H9 (cell line): ENCODE results near the gene MLC1. TPM values are rescaled to one million over a fixed set of nuclear protein-coding genes. Genes with fewer than 3 reads are reported as not detected.

Source experiments
- DNase-seq: peaks from one replicate; pipeline ENCODE4 v3.0.0-alpha.2; 2017
- H2AFZ ChIP-seq: one replicate; pipeline ENCODE4 v1.6.1; 2013; ENCODE audit warnings: mild to moderate bottlenecking, low read length, control low read depth, moderate library complexity
- H2AK5ac ChIP-seq: 2 replicates; pipeline ENCODE4 v1.6.1; 2013; ENCODE audit warnings: low read length, control low read depth, mixed read lengths; ENCODE audit not compliant: insufficient read length
- H2BK120ac ChIP-seq: one replicate; pipeline ENCODE4 v1.6.1; 2013; ENCODE audit warnings: low read depth, mild to moderate bottlenecking, low read length, control low read depth, inconsistent platforms; ENCODE audit not compliant: poor library complexity, severe bottlenecking
- H2BK12ac ChIP-seq: 2 replicates; pipeline ENCODE4 v1.6.1; 2013; ENCODE audit warnings: low read length, control low read depth, mixed read lengths, low read depth; ENCODE audit not compliant: insufficient read length
- H2BK15ac ChIP-seq: 2 replicates; pipeline ENCODE4 v1.6.1; 2013; ENCODE audit warnings: low read depth, low read length, control low read depth
- H2BK20ac ChIP-seq: one replicate; pipeline ENCODE4 v1.6.1; 2013; ENCODE audit warnings: low read depth, mild to moderate bottlenecking, low read length, control low read depth, inconsistent platforms; ENCODE audit not compliant: poor library complexity, severe bottlenecking
- H2BK5ac ChIP-seq: 2 replicates; pipeline ENCODE4 v1.6.1; 2013; ENCODE audit warnings: low read length, control low read depth, mixed read lengths; ENCODE audit not compliant: insufficient read length
- H3K14ac ChIP-seq: 2 replicates; pipeline ENCODE4 v1.6.1; 2013; ENCODE audit warnings: low read length, control low read depth; ENCODE audit not compliant: insufficient read depth
- H3K18ac ChIP-seq: 2 replicates; pipeline ENCODE4 v1.6.1; 2013; ENCODE audit warnings: low read depth, mild to moderate bottlenecking, mixed read lengths, low read length, control low read depth; ENCODE audit not compliant: insufficient read length
- H3K23ac ChIP-seq: 2 replicates; pipeline ENCODE4 v1.6.1; 2013; ENCODE audit warnings: low read length, control low read depth, mixed read lengths, low read depth; ENCODE audit not compliant: insufficient read length
- H3K23me2 ChIP-seq: 2 replicates; pipeline ENCODE4 v1.6.1; 2013; ENCODE audit warnings: low read depth, mild to moderate bottlenecking, mixed read lengths, low read length, control low read depth; ENCODE audit not compliant: insufficient read length, poor library complexity, severe bottlenecking
- H3K27ac ChIP-seq: 2 replicates; pipeline ENCODE4 v1.5.1; 2013; ENCODE audit warnings: low read length, control low read depth, mixed read lengths, low read depth; ENCODE audit not compliant: insufficient read length
- H3K27me3 ChIP-seq: 2 replicates; pipeline ENCODE4 v1.6.1; 2013; ENCODE audit warnings: low read length, control low read depth, inconsistent platforms; ENCODE audit not compliant: insufficient read depth
- H3K4ac ChIP-seq: 2 replicates; pipeline ENCODE4 v1.6.1; 2013; ENCODE audit warnings: low read depth, mild to moderate bottlenecking, control low read depth, inconsistent platforms, low read length, moderate library complexity
- H3K4me1 ChIP-seq: 2 replicates; pipeline ENCODE4 v1.6.1; 2013; ENCODE audit warnings: low read length, control low read depth, inconsistent platforms; ENCODE audit not compliant: insufficient read depth
- H3K4me2 ChIP-seq: 2 replicates; pipeline ENCODE4 v1.6.1; 2013; ENCODE audit warnings: low read length, control low read depth, mixed read lengths; ENCODE audit not compliant: insufficient read length, insufficient read depth
- H3K56ac ChIP-seq: 2 replicates; pipeline ENCODE4 v1.6.1; 2013; ENCODE audit warnings: low read depth, mild to moderate bottlenecking, mixed read lengths, low read length, control low read depth; ENCODE audit not compliant: insufficient read length
- H3K79me1 ChIP-seq: 2 replicates; pipeline ENCODE4 v1.6.1; 2013; ENCODE audit warnings: low read depth, mild to moderate bottlenecking, moderate library complexity, low read length, control low read depth, inconsistent platforms; ENCODE audit not compliant: insufficient read depth, poor library complexity, severe bottlenecking
- H3K79me2 ChIP-seq: 2 replicates; pipeline ENCODE4 v1.6.1; 2013; ENCODE audit warnings: low read length, control low read depth, inconsistent platforms; ENCODE audit not compliant: insufficient read depth
- H3K9ac ChIP-seq: 2 replicates; pipeline ENCODE4 v1.6.1; 2013; ENCODE audit warnings: low read length, control low read depth, mixed read lengths; ENCODE audit not compliant: insufficient read length; ENCODE audit errors: extremely low read depth
- H3K9me3 ChIP-seq: one replicate; pipeline ENCODE4 v1.6.1; 2013; ENCODE audit warnings: low read depth, low read length, inconsistent platforms; ENCODE audit not compliant: control insufficient read depth
- H3T11ph ChIP-seq: one replicate; pipeline ENCODE4 v1.6.1; 2013; ENCODE audit warnings: mild to moderate bottlenecking, low read length, control low read depth, inconsistent platforms
- H4K20me1 ChIP-seq: one replicate; pipeline ENCODE4 v1.6.1; 2013; ENCODE audit not compliant: control insufficient read depth, insufficient read length, insufficient read depth
- H4K5ac ChIP-seq: 2 replicates; pipeline ENCODE4 v1.6.1; 2013; ENCODE audit warnings: low read depth, mild to moderate bottlenecking, mixed read lengths, low read length, control low read depth; ENCODE audit not compliant: insufficient read length
- H4K8ac ChIP-seq: replicated peaks from 2 replicates; pipeline ENCODE4 v1.6.1; 2013; ENCODE audit warnings: low read length, control low read depth, mixed read lengths, low read depth; ENCODE audit not compliant: insufficient read length
- H4K91ac ChIP-seq: 2 replicates; pipeline ENCODE4 v1.6.1; 2013; ENCODE audit warnings: low read depth, mild to moderate bottlenecking, moderate library complexity, mixed read lengths, low read length, control low read depth; ENCODE audit not compliant: insufficient read length
- H3K27ac Mint-ChIP-seq, 3 experiments: 2 replicates in 2 of 3; 3 replicates in 1 of 3; pipeline ENCODE4 v1.8.0; 2020 to 2021; ENCODE audit warnings: mixed read lengths in 3 of 3, mild to moderate bottlenecking in 1 of 3, moderate library complexity in 1 of 3
- H3K27me3 Mint-ChIP-seq: 2 replicates; pipeline ENCODE4 v1.8.0; 2021; ENCODE audit warnings: low read depth, mild to moderate bottlenecking, moderate library complexity, mixed read lengths
- H3K36me3 Mint-ChIP-seq, 3 experiments: 2 replicates in 2 of 3; 3 replicates in 1 of 3; pipeline ENCODE4 v1.8.0; 2020 to 2021; ENCODE audit warnings: low read depth in 3 of 3, mixed read lengths in 3 of 3; ENCODE audit not compliant: insufficient read depth in 1 of 3
- H3K4me1 Mint-ChIP-seq, 2 experiments: 2 replicates each; pipeline ENCODE4 v1.8.0; 2020; ENCODE audit warnings: mixed read lengths in 2 of 2
- H3K4me3 Mint-ChIP-seq, 2 experiments: 2 replicates in 1 of 2; 3 replicates in 1 of 2; pipeline ENCODE4 v1.8.0; 2020 to 2021; ENCODE audit warnings: mild to moderate bottlenecking in 2 of 2, mixed read lengths in 2 of 2, moderate library complexity in 1 of 2
- H3K9me3 Mint-ChIP-seq, 2 experiments: 2 replicates in 1 of 2; 3 replicates in 1 of 2; pipeline ENCODE4 v1.8.0; 2020; ENCODE audit warnings: mild to moderate bottlenecking in 2 of 2, mixed read lengths in 2 of 2, moderate library complexity in 1 of 2
- WGBS: extraction: QIAGEN DNeasy Blood & Tissue Kit; methylation state at CpG from one replicate; pipeline ENCODE4 v1.1.7; 2013; ENCODE audit warnings: missing lambda C conversion rate, low lambda C conversion rate, mixed read lengths; ENCODE audit not compliant: insufficient read length; ENCODE audit errors: extremely low coverage; 5-methylcytosine and 5-hydroxymethylcytosine counted together
- total RNA-seq: library from RNA; stranded (reverse); gene quantifications from 2 replicates; pipeline ENCODE4 v1.2.1, GENCODE V29; 2021
- TF ChIP-seq, protein P1 (sequence below): fragments of 200-600 bp; sonication (generic); conservative IDR thresholded peaks from 3 replicates; pipeline ENCODE4 v1.8.0; 2021; ENCODE audit warnings: antibody characterized with exemption, mild to moderate bottlenecking

The MLC1 gene
- total RNA-seq, 1 experiment from 2014 or later, result not detected

DNA sequence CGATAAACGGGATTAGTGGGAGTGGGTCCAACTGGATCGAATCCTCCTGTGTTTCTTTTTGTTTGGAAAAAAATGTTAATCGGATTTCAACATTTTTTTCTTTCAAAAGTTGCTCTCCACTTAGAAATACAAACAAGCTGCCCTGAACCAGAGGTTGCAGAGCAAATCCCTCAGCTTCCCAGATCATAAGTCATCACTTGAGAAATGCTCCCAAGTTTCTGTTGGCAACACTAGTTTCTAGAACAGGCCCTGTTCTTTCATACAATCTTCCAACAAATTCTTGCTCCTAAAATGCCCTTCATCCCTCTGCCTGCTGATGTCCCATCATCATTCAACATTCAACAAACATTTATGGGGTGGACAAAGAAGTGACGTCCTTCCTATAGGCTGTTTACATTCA lies 1.3 kb upstream of the MLC1 start:
- H4K20me1 ChIP-seq, result no peaks in the 10 kb centered on the region
- no peak overlapping the region for H3K18ac ChIP-seq
- no peak overlapping the region for H2BK20ac ChIP-seq
- no peak overlapping the region for H3K14ac ChIP-seq
- Mint-ChIP-seq H3K27me3 (peaks cover 33% of the 10 kb centered on the region), H3K9me3 (peaks cover 3 to 14% of the 10 kb centered on the region in 2 experiments; a peak in 3 of 5 replicates), H3K27ac (no peak overlapping the region), H3K4me1 (peaks cover 19 to 24% of the 10 kb centered on the region in 2 experiments), H3K4me3 (no peak overlapping the region), H3K36me3 (peaks cover 0 to 2% (median 0%) of the 10 kb centered on the region in 3 experiments; a peak in 1 of 7 replicates)
- no peak overlapping the region for H4K91ac ChIP-seq
- no peaks in the 10 kb centered on the region for H3K9me3 ChIP-seq
- H2BK12ac ChIP-seq, result no peak overlapping the region
- TF ChIP-seq, protein P1, sequence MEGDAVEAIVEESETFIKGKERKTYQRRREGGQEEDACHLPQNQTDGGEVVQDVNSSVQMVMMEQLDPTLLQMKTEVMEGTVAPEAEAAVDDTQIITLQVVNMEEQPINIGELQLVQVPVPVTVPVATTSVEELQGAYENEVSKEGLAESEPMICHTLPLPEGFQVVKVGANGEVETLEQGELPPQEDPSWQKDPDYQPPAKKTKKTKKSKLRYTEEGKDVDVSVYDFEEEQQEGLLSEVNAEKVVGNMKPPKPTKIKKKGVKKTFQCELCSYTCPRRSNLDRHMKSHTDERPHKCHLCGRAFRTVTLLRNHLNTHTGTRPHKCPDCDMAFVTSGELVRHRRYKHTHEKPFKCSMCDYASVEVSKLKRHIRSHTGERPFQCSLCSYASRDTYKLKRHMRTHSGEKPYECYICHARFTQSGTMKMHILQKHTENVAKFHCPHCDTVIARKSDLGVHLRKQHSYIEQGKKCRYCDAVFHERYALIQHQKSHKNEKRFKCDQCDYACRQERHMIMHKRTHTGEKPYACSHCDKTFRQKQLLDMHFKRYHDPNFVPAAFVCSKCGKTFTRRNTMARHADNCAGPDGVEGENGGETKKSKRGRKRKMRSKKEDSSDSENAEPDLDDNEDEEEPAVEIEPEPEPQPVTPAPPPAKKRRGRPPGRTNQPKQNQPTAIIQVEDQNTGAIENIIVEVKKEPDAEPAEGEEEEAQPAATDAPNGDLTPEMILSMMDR, result no peak
- H2AFZ ChIP-seq, result no peak overlapping the region
- no peaks in the 10 kb centered on the region for H3K79me1 ChIP-seq
- no peaks in the 10 kb centered on the region for H3K23me2 ChIP-seq
- no peak overlapping the region for H2BK5ac ChIP-seq
- 0 out of 2 replicates have a peak, but pooled peaks cover 2% of the 10 kb centered on the region for H3K27me3 ChIP-seq
- H2BK120ac ChIP-seq, result no peak overlapping the region
- H3K79me2 ChIP-seq, result no peaks in the 10 kb centered on the region
- H3T11ph ChIP-seq, result no peak overlapping the region
- WGBS, result no CpG with 5 or more reads among the region's 5 CpGs
- no peak overlapping the region for H2BK15ac ChIP-seq
- no peak overlapping the region for H3K9ac ChIP-seq
- H3K23ac ChIP-seq, result no peak overlapping the region
- no peak overlapping the region for H4K8ac ChIP-seq
- H3K4me1 ChIP-seq, result no peaks in the 10 kb centered on the region
- H3K56ac ChIP-seq, result no peak overlapping the region
- no peak overlapping the region for H3K27ac ChIP-seq
- H3K4ac ChIP-seq, result no peak overlapping the region
- no peak overlapping the region for H2AK5ac ChIP-seq
- H4K5ac ChIP-seq, result no peak overlapping the region
- no peak overlapping the region for H3K4me2 ChIP-seq
- no peak for DNase-seq
